Measurements from ENCODE around the gene TRAK1.

The TRAK1 gene

GRCh38 chr3:42163622-42164244, 72.6 kb downstream of the TRAK1 start:
- H3K27ac ChIP-seq, result no peak overlapping the region
- DNase-seq (ENCODE audit: low spot score), result no peak
- H3K4me3 ChIP-seq, result no peak overlapping the region
- TF ChIP-seq CTCF (IDR thresholded peaks at IDR 0.05), result no peak

GRCh38 chr3:42164656-42165055, 73.5 kb downstream of the TRAK1 start:
- no peak overlapping the region for H3K4me3 ChIP-seq
- DNase-seq (ENCODE audit: low spot score), result no peak
- no peak overlapping the region for H3K27ac ChIP-seq
- TF ChIP-seq CTCF (IDR thresholded peaks at IDR 0.05), result no peak

- TF ChIP-seq CTCF (IDR thresholded peaks at IDR 0.05), result no peak
- H3K27ac ChIP-seq, result no peak overlapping the region
- H3K4me3 ChIP-seq, result no peak overlapping the region
These were observed 74.1 kb downstream of the TRAK1 start for GRCh38 chr3:42165211-42165610.

DNA sequence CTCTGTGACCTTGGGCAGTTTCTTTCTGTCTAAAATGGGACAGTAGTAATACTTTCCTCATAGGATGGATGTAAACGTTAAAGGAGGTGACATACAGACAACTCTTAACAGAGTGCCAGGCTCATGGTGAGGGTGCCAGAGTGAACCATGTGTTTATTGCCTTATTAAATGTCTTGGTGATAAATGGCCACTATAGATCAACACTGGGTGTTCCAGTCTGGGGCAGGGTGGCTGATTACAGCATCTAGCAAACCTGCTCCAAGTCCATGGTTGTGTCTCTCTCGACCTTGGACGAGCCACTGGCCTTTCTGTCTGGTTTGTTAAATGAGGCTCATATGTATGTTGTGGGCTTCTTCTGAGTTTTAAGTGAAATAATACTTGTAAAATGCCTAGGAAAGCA, 75.1 kb downstream of the TRAK1 start:
- DNase-seq (ENCODE audit: low spot score), result no peak
- no peak for TF ChIP-seq CTCF (IDR thresholded peaks at IDR 0.05)
- Histone ChIP-seq H3K27ac (no peak overlapping the region), H3K4me3 (no peak overlapping the region)

More at GRCh38 chr3:42165211-42165610, 74.1 kb downstream of the TRAK1 start:
- no peak for DNase-seq (ENCODE audit: low spot score)

GRCh38 chr3:42166662-42167300, 75.6 kb downstream of the TRAK1 start:
- Histone ChIP-seq H3K27ac (no peak overlapping the region), H3K4me3 (no peak overlapping the region)
- no peak for TF ChIP-seq CTCF (IDR thresholded peaks at IDR 0.05)
- DNase-seq (ENCODE audit: low spot score), result no peak

DNA sequence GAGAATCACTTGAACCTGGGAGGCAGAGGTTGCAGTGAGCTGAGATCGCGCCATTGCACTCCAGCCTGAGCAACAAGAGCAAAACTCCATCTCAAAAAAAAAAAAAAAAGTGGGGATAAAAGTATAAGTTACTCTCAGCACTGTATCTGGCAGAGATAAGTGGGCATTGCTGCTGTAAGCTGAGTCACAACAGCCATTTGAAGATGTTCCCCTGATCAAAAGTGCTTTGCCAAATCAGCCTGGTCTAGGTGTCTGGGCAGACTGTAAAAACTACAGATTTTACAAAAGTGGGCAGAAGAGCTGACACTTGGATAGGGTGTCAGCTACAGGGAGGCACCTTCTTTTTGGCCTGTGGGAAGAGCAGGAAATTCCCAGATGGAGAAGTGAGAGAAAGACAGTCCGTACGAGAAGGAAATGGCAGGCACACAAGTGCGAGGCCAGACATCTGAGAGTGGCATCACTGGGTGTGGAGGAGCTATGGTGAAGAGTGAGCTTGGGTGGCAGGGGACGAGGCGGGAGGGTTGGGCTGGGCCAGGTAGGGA, 78.5 kb downstream of the TRAK1 start:
- no peak overlapping the region for H3K4me3 ChIP-seq
- TF ChIP-seq CTCF (IDR thresholded peaks at IDR 0.05), result no peak
- H3K27ac ChIP-seq, result no peak overlapping the region
- DNase-seq (ENCODE audit: low spot score), result no peak

All from coronary artery (tissue), 2 donors.